ENCODE results near the gene SH3RF2. TPM values are rescaled to one million over a fixed set of nuclear protein-coding genes. Genes with fewer than 3 reads are reported as not detected.

SH3RF2 gene
- total and polyA plus RNA-seq, 2 of the 13 experiments (the other 11 are each of a cell fraction or from before 2014, with no cell fraction given), result 2.6 to 3.7 TPM

DNA sequence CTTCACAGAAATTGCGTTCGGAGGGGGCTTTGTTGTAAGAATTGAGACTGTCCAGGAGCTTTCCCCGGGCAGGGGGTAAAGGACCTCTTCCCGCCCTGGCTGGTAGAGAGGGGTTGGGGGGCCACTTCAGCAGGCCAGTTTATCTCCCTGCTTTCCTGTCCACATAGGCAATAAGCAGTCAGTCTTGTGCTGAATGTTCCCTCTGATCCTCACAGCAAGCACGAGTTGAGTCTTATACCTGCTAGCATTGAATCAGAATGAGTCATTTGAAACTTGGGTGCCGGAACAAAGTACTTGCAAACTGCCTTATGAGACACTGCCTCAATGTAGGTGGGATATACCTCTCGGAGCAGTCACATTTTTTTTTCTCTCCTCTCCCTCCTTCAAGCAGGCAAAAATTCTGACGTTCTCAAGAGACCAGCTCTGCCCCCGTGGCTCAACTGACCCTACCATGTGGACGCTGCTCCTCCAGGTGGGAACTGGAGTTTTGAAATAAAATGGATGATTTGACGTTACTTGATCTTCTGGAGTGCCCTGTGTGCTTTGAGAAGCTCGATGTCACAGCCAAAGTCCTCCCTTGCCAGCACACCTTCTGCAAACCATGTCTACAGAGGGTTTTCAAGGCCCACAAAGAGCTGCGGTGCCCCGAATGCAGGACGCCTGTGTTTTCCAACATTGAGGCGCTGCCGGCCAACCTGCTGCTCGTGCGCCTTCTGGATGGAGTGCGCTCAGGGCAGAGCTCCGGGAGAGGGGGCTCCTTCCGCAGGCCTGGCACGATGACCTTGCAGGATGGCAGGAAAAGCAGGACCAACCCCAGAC is 1.3 kb downstream of the SH3RF2 start (continued):
- TF ChIP-seq HCFC1 (IDR thresholded peaks at IDR 0.05; ENCODE audit: low read depth, low read length) (no peak), ZNF296 (CRISPR knock-in tag; conservative IDR thresholded peaks at IDR 0.05) (no peak), ZNF460 (CRISPR knock-in tag; IDR thresholded peaks at IDR 0.05; ENCODE audit: borderline replicate concordance) (no peak), PRMT3 (CRISPR knock-in tag; IDR thresholded peaks at IDR 0.05; ENCODE audit: borderline replicate concordance, low read depth) (peak; percentile 50; the same call in 1 of the 2 replicates), TCF7 (IDR thresholded peaks at IDR 0.05; ENCODE audit: low read depth) (no peak), KLF11 (CRISPR knock-in tag; IDR thresholded peaks at IDR 0.05) (no peak), NR1H2 (CRISPR knock-in tag; IDR thresholded peaks at IDR 0.05; ENCODE audit: borderline replicate concordance, low read depth) (no peak), ZFP37 (CRISPR knock-in tag; IDR thresholded peaks at IDR 0.05; ENCODE audit: borderline replicate concordance) (no peak), MEIS2 (CRISPR knock-in tag; IDR thresholded peaks at IDR 0.05) (no peak), ZNF256 (CRISPR knock-in tag; conservative IDR thresholded peaks at IDR 0.05) (no peak), ZNF20 (CRISPR knock-in tag; IDR thresholded peaks at IDR 0.05) (no peak), ZNF746 (CRISPR knock-in tag; IDR thresholded peaks at IDR 0.05) (no peak), FOXC1 (CRISPR knock-in tag; IDR thresholded peaks at IDR 0.05; ENCODE audit: borderline replicate concordance) (0 out of 2 replicates have a peak, but pooled peaks have one; percentile 25), MAFK (conservative IDR thresholded peaks at IDR 0.05 in 1 of 2, IDR thresholded peaks at IDR 0.05 in 1 of 2; ENCODE audit: low read length in 2 of 2) (no peak), KAT2B (IDR thresholded peaks at IDR 0.05; ENCODE audit: borderline replicate concordance, low read depth, low read length) (no peak), PHF8 (CRISPR knock-in tag; IDR thresholded peaks at IDR 0.05) (no peak), ZNF441 (CRISPR knock-in tag; IDR thresholded peaks at IDR 0.05; ENCODE audit: borderline replicate concordance) (no peak), NPAS2 (CRISPR knock-in tag; IDR thresholded peaks at IDR 0.05; ENCODE audit: borderline replicate concordance) (no peak), ARHGAP35 (CRISPR knock-in tag; IDR thresholded peaks at IDR 0.05; ENCODE audit: borderline replicate concordance) (no peak), FOXO1 (CRISPR knock-in tag; IDR thresholded peaks at IDR 0.05) (no peak)
- TF ChIP-seq, protein P1, sequence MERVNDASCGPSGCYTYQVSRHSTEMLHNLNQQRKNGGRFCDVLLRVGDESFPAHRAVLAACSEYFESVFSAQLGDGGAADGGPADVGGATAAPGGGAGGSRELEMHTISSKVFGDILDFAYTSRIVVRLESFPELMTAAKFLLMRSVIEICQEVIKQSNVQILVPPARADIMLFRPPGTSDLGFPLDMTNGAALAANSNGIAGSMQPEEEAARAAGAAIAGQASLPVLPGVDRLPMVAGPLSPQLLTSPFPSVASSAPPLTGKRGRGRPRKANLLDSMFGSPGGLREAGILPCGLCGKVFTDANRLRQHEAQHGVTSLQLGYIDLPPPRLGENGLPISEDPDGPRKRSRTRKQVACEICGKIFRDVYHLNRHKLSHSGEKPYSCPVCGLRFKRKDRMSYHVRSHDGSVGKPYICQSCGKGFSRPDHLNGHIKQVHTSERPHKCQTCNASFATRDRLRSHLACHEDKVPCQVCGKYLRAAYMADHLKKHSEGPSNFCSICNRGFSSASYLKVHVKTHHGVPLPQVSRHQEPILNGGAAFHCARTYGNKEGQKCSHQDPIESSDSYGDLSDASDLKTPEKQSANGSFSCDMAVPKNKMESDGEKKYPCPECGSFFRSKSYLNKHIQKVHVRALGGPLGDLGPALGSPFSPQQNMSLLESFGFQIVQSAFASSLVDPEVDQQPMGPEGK (CRISPR knock-in tag; IDR thresholded peaks at IDR 0.05), result 0 out of 2 replicates have a peak, but pooled peaks have one; percentile 19
- TF ChIP-seq, protein P2, sequence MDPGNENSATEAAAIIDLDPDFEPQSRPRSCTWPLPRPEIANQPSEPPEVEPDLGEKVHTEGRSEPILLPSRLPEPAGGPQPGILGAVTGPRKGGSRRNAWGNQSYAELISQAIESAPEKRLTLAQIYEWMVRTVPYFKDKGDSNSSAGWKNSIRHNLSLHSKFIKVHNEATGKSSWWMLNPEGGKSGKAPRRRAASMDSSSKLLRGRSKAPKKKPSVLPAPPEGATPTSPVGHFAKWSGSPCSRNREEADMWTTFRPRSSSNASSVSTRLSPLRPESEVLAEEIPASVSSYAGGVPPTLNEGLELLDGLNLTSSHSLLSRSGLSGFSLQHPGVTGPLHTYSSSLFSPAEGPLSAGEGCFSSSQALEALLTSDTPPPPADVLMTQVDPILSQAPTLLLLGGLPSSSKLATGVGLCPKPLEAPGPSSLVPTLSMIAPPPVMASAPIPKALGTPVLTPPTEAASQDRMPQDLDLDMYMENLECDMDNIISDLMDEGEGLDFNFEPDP (CRISPR knock-in tag; conservative IDR thresholded peaks at IDR 0.05), result 0 out of 2 replicates have a peak, but pooled peaks have one; percentile 67
- TF ChIP-seq, protein P3, sequence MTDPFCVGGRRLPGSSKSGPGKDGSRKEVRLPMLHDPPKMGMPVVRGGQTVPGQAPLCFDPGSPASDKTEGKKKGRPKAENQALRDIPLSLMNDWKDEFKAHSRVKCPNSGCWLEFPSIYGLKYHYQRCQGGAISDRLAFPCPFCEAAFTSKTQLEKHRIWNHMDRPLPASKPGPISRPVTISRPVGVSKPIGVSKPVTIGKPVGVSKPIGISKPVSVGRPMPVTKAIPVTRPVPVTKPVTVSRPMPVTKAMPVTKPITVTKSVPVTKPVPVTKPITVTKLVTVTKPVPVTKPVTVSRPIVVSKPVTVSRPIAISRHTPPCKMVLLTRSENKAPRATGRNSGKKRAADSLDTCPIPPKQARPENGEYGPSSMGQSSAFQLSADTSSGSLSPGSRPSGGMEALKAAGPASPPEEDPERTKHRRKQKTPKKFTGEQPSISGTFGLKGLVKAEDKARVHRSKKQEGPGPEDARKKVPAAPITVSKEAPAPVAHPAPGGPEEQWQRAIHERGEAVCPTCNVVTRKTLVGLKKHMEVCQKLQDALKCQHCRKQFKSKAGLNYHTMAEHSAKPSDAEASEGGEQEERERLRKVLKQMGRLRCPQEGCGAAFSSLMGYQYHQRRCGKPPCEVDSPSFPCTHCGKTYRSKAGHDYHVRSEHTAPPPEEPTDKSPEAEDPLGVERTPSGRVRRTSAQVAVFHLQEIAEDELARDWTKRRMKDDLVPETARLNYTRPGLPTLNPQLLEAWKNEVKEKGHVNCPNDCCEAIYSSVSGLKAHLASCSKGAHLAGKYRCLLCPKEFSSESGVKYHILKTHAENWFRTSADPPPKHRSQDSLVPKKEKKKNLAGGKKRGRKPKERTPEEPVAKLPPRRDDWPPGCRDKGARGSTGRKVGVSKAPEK (CRISPR knock-in tag; IDR thresholded peaks at IDR 0.05; ENCODE audit: borderline replicate concordance), result no peak
